CD14-positive monocyte (primary cell): ENCODE measurements around the gene BMP7. TPM values are rescaled to one million over a fixed set of nuclear protein-coding genes. Genes with fewer than 3 reads are reported as not detected.

Experiments
- DNase-seq, 3 donors: peaks; one replicate each; pipeline ENCODE4 v3.0.0-alpha.2; 2011 to 2022
- H2AFZ ChIP-seq: 2 replicates; pipeline ENCODE4 v1.6.0; 2012; ENCODE audit warnings: mild to moderate bottlenecking, low read depth, low read length, inconsistent platforms; ENCODE audit not compliant: insufficient read depth, poor library complexity, severe bottlenecking
- H3K27ac ChIP-seq, 2 donors: 1 replicate in 1 of 2; 2 replicates in 1 of 2; pipeline ENCODE4 v1.5.1; 2012 to 2013; ENCODE audit warnings: low read length in 2 of 2, control low read depth in 1 of 2, inconsistent platforms in 1 of 2, low read depth in 1 of 2, mild to moderate bottlenecking in 1 of 2
- H3K27me3 ChIP-seq, 2 donors: one replicate each; pipeline versions ENCODE4 v1.6.0 to v1.6.1; 2011 to 2013; ENCODE audit warnings: low read length in 2 of 2; ENCODE audit not compliant: control insufficient read depth in 2 of 2, insufficient read depth in 2 of 2
- H3K36me3 ChIP-seq, 2 donors: replicated peaks in 1 of 2; 1 replicate in 1 of 2; 2 replicates in 1 of 2; pipeline versions ENCODE4 v1.5.1 to v1.6.1; 2012 to 2013; ENCODE audit warnings: low read length in 2 of 2, control low read depth in 1 of 2, inconsistent platforms in 1 of 2, mild to moderate bottlenecking in 1 of 2; ENCODE audit not compliant: insufficient read depth in 2 of 2, control insufficient read depth in 1 of 2
- H3K4me1 ChIP-seq, 2 donors: 1 replicate in 1 of 2; 2 replicates in 1 of 2; pipeline versions ENCODE4 v1.5.1 to v1.6.1; 2012 to 2013; ENCODE audit warnings: low read length in 2 of 2, control low read depth in 1 of 2, inconsistent platforms in 1 of 2, mild to moderate bottlenecking in 1 of 2, moderate library complexity in 1 of 2; ENCODE audit not compliant: insufficient read depth in 2 of 2, control insufficient read depth in 1 of 2
- H3K4me2 ChIP-seq: replicated peaks from 2 replicates; pipeline ENCODE3; 2012; ENCODE audit warnings: low read length, moderate library complexity, mild to moderate bottlenecking; ENCODE audit not compliant: poor library complexity, severe bottlenecking; ENCODE audit errors: extremely low read depth
- H3K4me3 ChIP-seq, 3 experiments: fragments of 200-600 bp in 1 of 3; sonication (generic) in 1 of 3; replicated peaks in 1 of 3; 1 replicate in 2 of 3; 2 replicates in 1 of 3; pipeline ENCODE4 v1.5.1; 2011 to 2013; ENCODE audit warnings: low read length in 3 of 3, mild to moderate bottlenecking in 3 of 3, control low read depth in 2 of 3, low read depth in 2 of 3, inconsistent platforms in 1 of 3, moderate library complexity in 1 of 3
- H3K79me2 ChIP-seq: 2 replicates; pipeline ENCODE4 v1.6.0; 2012; ENCODE audit warnings: mild to moderate bottlenecking, control low read depth, inconsistent platforms, low read length, moderate library complexity; ENCODE audit not compliant: insufficient read depth
- H3K9ac ChIP-seq: 2 replicates; pipeline ENCODE4 v1.6.0; 2017; ENCODE audit warnings: low read length, mild to moderate bottlenecking; ENCODE audit not compliant: insufficient read depth, poor library complexity, severe bottlenecking
- H3K9me3 ChIP-seq, 2 donors: replicated peaks in 1 of 2; 1 replicate in 1 of 2; 2 replicates in 1 of 2; pipeline versions ENCODE4 v1.5.1 to v1.6.1; 2012 to 2013; ENCODE audit warnings: low read length in 2 of 2, control low read depth in 1 of 2; ENCODE audit not compliant: control insufficient read depth in 1 of 2, insufficient read depth in 1 of 2
- H4K20me1 ChIP-seq: 2 replicates; pipeline ENCODE4 v1.6.0; 2012; ENCODE audit warnings: mild to moderate bottlenecking, low read length, control low read depth, moderate library complexity; ENCODE audit not compliant: insufficient read depth
- H3K27ac Mint-ChIP-seq, 7 donors: one replicate each; pipeline ENCODE4 v1.8.0; 2020; ENCODE audit warnings: mild to moderate bottlenecking in 7 of 7, mixed read lengths in 7 of 7, moderate library complexity in 6 of 7, inconsistent platforms in 2 of 7
- H3K27me3 Mint-ChIP-seq, 3 donors: one replicate each; pipeline ENCODE4 v1.8.0; 2021 to 2022; ENCODE audit warnings: low read depth in 3 of 3, mild to moderate bottlenecking in 3 of 3, mixed read lengths in 3 of 3, moderate library complexity in 3 of 3, inconsistent platforms in 1 of 3
- H3K36me3 Mint-ChIP-seq, 2 donors: one replicate each; pipeline ENCODE4 v1.8.0; 2020; ENCODE audit warnings: mixed read lengths in 2 of 2, inconsistent platforms in 1 of 2, mild to moderate bottlenecking in 1 of 2
- H3K4me1 Mint-ChIP-seq: one replicate; pipeline ENCODE4 v1.8.0; 2020; ENCODE audit warnings: mild to moderate bottlenecking, mixed read lengths
- H3K4me3 Mint-ChIP-seq, 2 donors: one replicate each; pipeline ENCODE4 v1.8.0; 2020; ENCODE audit warnings: mild to moderate bottlenecking in 2 of 2, mixed read lengths in 2 of 2, moderate library complexity in 1 of 2
- H3K9me3 Mint-ChIP-seq, 7 donors: one replicate each; pipeline ENCODE4 v1.8.0; 2020 to 2022; ENCODE audit warnings: mixed read lengths in 7 of 7, mild to moderate bottlenecking in 6 of 7, moderate library complexity in 6 of 7, inconsistent platforms in 2 of 7
- WGBS: methylation state at CpG from one replicate; pipeline ENCODE4 v1.1.5; 2013; ENCODE audit warnings: missing lambda C conversion rate; ENCODE audit not compliant: insufficient coverage; 5-methylcytosine and 5-hydroxymethylcytosine counted together
- intact Hi-C, 2 donors: fragments of 100-400 bp; cut with micrococcal nuclease; formaldehyde crosslinking; loops; one replicate each; pipeline versions ENCODE4 v1.15.0 to v1.15.1; 2023
- polyA plus RNA-seq, 3 donors: library from polyadenylated mRNA; depleted of rRNA in 1 of 3; unstranded in 2 of 3; stranded (reverse) in 1 of 3; fragments of 300-500 nt in 2 of 3; fragments of >200 nt in 1 of 3; fragmentation: Illumina TruSeq in 2 of 3; gene quantifications; 1 replicate in 2 of 3; 2 replicates in 1 of 3; pipeline ENCODE4 v1.2.3, GENCODE V29; 2012 to 2021
- TF ChIP-seq, protein P1 (sequence below): fragments of 200-600 bp; IDR thresholded peaks from one replicate; pipeline ENCODE4 v1.8.0; 2022; ENCODE audit warnings: antibody characterized with exemption, mild to moderate bottlenecking

BMP7 gene
- polyA plus RNA-seq, 3 donors, result not detected

DNA sequence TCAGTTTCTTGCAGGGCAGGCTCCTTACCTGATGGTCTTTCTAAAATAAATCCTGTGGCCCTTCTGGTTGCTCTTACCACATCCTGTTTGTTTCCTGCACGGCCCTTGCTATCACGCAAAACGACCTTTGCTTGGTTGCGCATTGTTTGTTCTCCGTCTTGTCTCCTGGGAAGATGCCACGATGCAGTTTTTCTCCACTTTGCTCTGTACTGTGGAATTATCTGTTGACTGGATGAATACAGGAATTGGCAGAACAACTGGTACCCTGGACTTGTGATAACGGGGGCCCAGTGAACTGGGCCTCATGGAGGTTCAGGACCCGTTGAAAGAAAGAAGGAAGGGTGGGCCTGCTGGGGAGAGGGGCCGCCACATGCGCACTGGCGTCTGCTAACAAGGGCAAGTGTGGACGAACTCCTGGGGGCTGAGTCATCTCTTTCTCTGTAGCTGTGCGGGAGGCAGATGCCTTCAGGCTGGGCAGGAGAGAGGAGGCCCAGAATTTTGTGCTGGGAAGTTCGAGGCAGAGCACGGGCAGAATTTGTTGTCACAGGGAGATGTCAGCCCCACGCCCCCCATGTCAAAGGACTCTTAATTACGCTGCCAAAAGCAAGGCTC lies 139.9 kb downstream of the BMP7 start:
- Histone ChIP-seq H3K9me3 (no peaks in the 10 kb centered on the region), H3K4me2 (no peak overlapping the region), H2AFZ (no peak overlapping the region), H3K9ac (no peak overlapping the region), H3K27ac (no peak overlapping the region), H3K4me1 (no peaks in the 10 kb centered on the region), H3K36me3 (no peaks in the 10 kb centered on the region), H3K4me3 (no peak overlapping the region), H3K79me2 (no peaks in the 10 kb centered on the region), H4K20me1 (no peaks in the 10 kb centered on the region), H3K27me3 (peaks cover 0 to 2% of the 10 kb centered on the region in 2 donors)
- Mint-ChIP-seq H3K9me3 (no peaks in the 10 kb centered on the region), H3K36me3 (no peaks in the 10 kb centered on the region), H3K27ac (no peak overlapping the region), H3K4me1 (no peaks in the 10 kb centered on the region), H3K27me3 (peaks cover 14 to 18% (median 14%) of the 10 kb centered on the region in 3 donors), H3K4me3 (no peak overlapping the region)
- TF ChIP-seq, protein P1, sequence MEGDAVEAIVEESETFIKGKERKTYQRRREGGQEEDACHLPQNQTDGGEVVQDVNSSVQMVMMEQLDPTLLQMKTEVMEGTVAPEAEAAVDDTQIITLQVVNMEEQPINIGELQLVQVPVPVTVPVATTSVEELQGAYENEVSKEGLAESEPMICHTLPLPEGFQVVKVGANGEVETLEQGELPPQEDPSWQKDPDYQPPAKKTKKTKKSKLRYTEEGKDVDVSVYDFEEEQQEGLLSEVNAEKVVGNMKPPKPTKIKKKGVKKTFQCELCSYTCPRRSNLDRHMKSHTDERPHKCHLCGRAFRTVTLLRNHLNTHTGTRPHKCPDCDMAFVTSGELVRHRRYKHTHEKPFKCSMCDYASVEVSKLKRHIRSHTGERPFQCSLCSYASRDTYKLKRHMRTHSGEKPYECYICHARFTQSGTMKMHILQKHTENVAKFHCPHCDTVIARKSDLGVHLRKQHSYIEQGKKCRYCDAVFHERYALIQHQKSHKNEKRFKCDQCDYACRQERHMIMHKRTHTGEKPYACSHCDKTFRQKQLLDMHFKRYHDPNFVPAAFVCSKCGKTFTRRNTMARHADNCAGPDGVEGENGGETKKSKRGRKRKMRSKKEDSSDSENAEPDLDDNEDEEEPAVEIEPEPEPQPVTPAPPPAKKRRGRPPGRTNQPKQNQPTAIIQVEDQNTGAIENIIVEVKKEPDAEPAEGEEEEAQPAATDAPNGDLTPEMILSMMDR, result no peak
- no peak for DNase-seq
- intact Hi-C loops, result no loop called here
- WGBS, result 53% methylated on average over 15 of the region's 17 CpGs

- H3K27me3 ChIP-seq, result peaks cover 0 to 2% of the 10 kb centered on the region in 2 donors
- no peak overlapping the region for H2AFZ ChIP-seq
- H3K4me3 ChIP-seq, result no peak overlapping the region
- H3K27ac ChIP-seq, result no peak overlapping the region
- H3K4me3 Mint-ChIP-seq, result no peak overlapping the region
- WGBS, result 77% methylated on average over 4 of the region's 12 CpGs
- intact Hi-C loops, result no loop called here
- TF ChIP-seq, protein P1, result no peak
- H3K4me2 ChIP-seq, result no peak overlapping the region
- H3K36me3 ChIP-seq, result no peaks in the 10 kb centered on the region
- H4K20me1 ChIP-seq, result no peaks in the 10 kb centered on the region
- H3K4me1 Mint-ChIP-seq, result no peaks in the 10 kb centered on the region
- H3K9me3 ChIP-seq, result no peaks in the 10 kb centered on the region
- H3K36me3 Mint-ChIP-seq, result no peaks in the 10 kb centered on the region
- peaks cover 11 to 18% (median 12%) of the 10 kb centered on the region in 3 donors for H3K27me3 Mint-ChIP-seq
- no peaks in the 10 kb centered on the region for H3K79me2 ChIP-seq
- H3K9ac ChIP-seq, result no peak overlapping the region
- H3K4me1 ChIP-seq, result no peaks in the 10 kb centered on the region
- H3K9me3 Mint-ChIP-seq, result peaks cover 0 to 4% (median 0%) of the 10 kb centered on the region in 7 donors
- no peak overlapping the region for H3K27ac Mint-ChIP-seq
- no peak for DNase-seq
Measured at GRCh38 chr20:57124800-57125517, 141.5 kb downstream of the BMP7 start.
